ENCODE results near the gene ATXN7L2.

Gene ATXN7L2

DNA sequence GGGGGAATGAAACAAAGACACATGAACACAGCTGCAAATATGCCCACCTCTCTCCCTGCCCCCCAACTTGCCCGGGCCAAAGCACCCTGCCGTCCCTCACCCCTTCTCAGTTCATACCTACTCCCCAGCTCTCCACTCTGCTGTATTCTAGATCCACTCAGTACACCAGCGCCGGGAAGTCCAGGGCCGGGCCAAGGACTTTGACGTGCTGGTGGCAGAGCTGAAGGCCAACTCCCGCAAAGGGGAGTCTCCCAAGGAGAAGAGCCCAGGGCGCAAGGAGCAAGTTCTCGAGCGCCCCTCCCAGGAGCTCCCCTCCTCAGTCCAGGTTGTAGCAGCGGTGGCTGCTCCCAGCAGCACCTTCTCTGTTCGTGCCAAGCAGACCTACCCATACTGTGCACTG lies 5.0 kb downstream of the ATXN7L2 start:
- H3K27me3 ChIP-seq: no peaks in the 10 kb centered on the region
- H3K27ac ChIP-seq: no peak overlapping the region
- TF ChIP-seq, protein P1, sequence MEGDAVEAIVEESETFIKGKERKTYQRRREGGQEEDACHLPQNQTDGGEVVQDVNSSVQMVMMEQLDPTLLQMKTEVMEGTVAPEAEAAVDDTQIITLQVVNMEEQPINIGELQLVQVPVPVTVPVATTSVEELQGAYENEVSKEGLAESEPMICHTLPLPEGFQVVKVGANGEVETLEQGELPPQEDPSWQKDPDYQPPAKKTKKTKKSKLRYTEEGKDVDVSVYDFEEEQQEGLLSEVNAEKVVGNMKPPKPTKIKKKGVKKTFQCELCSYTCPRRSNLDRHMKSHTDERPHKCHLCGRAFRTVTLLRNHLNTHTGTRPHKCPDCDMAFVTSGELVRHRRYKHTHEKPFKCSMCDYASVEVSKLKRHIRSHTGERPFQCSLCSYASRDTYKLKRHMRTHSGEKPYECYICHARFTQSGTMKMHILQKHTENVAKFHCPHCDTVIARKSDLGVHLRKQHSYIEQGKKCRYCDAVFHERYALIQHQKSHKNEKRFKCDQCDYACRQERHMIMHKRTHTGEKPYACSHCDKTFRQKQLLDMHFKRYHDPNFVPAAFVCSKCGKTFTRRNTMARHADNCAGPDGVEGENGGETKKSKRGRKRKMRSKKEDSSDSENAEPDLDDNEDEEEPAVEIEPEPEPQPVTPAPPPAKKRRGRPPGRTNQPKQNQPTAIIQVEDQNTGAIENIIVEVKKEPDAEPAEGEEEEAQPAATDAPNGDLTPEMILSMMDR (IDR thresholded peaks at IDR 0.05): no peak
- no peaks in the 10 kb centered on the region for H3K36me3 ChIP-seq
- no peaks in the 10 kb centered on the region for H3K9me3 ChIP-seq
- H3K4me3 ChIP-seq (ENCODE audit: low read depth in 1 of 2, low read length in 1 of 2): no peak overlapping the region
- H3K4me1 ChIP-seq (ENCODE audit: control insufficient read depth in 1 of 2, insufficient read depth in 1 of 2, low read depth in 1 of 2, low read length in 1 of 2): peaks cover 10 to 13% of the 10 kb centered on the region in 2 experiments

DNA sequence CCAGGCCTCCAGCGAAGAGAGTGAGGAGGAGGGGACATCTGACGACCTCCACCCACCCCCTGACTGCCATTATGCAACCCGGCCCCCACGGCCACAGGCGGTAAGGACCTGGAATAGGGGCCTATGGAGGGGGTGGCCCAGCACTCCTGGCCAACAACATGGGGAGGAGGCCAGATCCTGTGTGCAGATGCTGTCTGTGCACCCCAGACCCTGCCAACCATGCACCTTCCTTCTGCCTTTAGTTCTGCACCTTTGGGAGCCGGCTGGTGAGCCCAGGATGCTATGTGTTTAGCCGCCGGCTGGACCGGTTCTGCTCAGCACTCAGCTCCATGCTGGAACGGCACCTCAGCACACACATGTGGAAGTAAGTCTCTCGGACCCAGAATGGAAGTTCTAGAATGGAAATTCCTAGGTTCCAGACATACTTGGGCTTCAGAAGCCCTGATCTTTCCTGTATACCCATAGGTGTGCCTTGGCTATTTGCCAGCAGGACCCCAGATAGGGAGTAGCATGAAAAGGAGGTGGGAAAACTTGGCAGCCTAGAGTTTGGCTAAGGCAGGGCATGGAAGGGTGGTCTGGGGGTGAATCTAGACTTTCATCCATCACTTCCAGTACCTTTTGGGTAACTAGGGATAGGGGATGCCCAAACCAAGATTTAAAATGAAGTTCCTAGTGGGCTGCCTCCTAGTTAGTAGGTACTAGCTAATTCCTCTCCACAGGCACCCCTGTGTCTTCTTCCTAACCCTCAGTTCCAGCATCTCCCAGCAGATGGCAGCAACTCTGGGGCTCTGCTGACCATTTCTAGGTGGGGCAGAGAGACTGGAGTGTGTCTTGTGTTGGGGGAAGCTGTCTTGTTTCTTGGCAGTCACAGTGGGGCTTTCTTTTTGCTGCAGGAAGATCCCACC lies 6.6 kb downstream of the ATXN7L2 start:
- Histone ChIP-seq H3K4me1 (ENCODE audit: control insufficient read depth in 1 of 2, insufficient read depth in 1 of 2, low read depth in 1 of 2, low read length in 1 of 2) (peaks cover 16% of the 10 kb centered on the region in 2 experiments), H3K9me3 (no peaks in the 10 kb centered on the region), H3K36me3 (peaks cover 2% of the 10 kb centered on the region), H3K27ac (no peak overlapping the region), H3K27me3 (no peaks in the 10 kb centered on the region), H3K4me3 (ENCODE audit: low read depth in 1 of 2, low read length in 1 of 2) (no peak overlapping the region)
- TF ChIP-seq, protein P1 (IDR thresholded peaks at IDR 0.05): peak; percentile 79

DNA sequence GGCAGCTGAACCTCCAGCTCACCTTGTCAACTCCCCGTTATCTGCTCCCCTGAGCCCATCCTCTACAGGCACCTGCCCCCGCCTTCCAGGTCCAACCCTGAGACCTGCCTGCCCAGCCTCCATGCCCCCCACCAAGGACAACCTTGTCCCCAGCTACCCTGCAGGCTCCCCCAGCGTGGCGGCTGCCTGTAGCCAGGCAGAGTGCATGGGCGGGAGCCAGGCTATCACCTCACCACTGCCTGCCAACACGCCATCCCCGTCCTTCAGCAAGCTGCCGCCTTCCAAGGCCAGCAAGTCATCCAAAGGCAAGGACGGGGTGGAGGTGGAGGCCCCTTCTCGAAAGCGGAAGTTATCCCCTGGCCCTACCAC lies 7.2 kb downstream of the ATXN7L2 start:
- no peak overlapping the region for H3K27ac ChIP-seq
- H3K4me1 ChIP-seq (ENCODE audit: control insufficient read depth in 1 of 2, insufficient read depth in 1 of 2, low read depth in 1 of 2, low read length in 1 of 2): peaks cover 20 to 21% of the 10 kb centered on the region in 2 experiments
- peaks cover 8% of the 10 kb centered on the region for H3K36me3 ChIP-seq
- H3K9me3 ChIP-seq: no peaks in the 10 kb centered on the region
- TF ChIP-seq, protein P1 (IDR thresholded peaks at IDR 0.05): no peak
- no peak overlapping the region for H3K4me3 ChIP-seq (ENCODE audit: low read depth in 1 of 2, low read length in 1 of 2)
- no peaks in the 10 kb centered on the region for H3K27me3 ChIP-seq

DNA sequence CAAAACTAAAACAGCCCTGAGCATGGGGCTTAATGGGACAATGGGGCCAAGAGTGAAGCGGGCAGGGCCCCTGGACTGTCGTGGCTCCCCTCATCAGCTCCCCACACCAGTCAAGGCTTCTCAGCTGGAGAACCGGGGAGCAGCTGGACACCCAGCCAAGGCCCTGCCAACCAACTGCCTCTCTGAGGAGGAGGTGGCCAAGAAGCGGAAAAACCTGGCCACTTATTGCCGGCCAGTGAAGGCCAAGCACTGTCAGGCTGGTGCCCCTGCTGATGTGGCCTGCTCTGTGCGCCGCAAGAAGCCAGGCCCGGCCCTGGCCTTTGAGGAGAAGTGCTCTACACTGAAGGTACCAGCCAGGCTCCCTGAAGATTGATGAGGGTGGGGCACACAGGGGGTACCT lies 7.7 kb downstream of the ATXN7L2 start:
- no peaks in the 10 kb centered on the region for H3K27me3 ChIP-seq
- H3K27ac ChIP-seq: no peak overlapping the region
- peaks cover 20 to 21% of the 10 kb centered on the region in 2 experiments for H3K4me1 ChIP-seq (ENCODE audit: control insufficient read depth in 1 of 2, insufficient read depth in 1 of 2, low read depth in 1 of 2, low read length in 1 of 2)
- TF ChIP-seq, protein P1 (IDR thresholded peaks at IDR 0.05): no peak
- H3K4me3 ChIP-seq (ENCODE audit: low read depth in 1 of 2, low read length in 1 of 2): no peak overlapping the region
- peaks cover 13% of the 10 kb centered on the region for H3K36me3 ChIP-seq
- no peaks in the 10 kb centered on the region for H3K9me3 ChIP-seq

DNA sequence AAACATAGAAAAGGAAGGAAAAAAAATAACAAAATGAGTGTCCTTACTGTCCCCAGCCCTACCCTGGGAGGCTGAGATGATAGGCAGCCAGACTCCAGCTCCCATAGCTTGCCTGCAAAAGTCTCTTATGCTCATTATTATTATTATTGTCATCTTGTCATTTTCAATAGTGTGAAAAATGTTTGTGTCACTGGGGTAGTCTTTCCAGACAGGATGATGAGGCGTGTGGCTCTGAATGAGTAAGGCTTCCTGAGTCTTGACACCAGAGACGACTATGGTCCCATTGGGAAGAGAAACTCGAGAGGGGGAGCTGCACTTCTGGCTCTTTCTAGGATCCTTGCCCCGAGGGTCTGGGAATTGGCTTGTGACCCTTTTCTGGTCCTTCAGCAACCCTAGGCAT lies 9.1 kb downstream of the ATXN7L2 start:
- H3K4me3 ChIP-seq (ENCODE audit: low read depth in 1 of 2, low read length in 1 of 2): no peak overlapping the region
- H3K4me1 ChIP-seq (ENCODE audit: control insufficient read depth in 1 of 2, insufficient read depth in 1 of 2, low read depth in 1 of 2, low read length in 1 of 2): peaks cover 20 to 21% of the 10 kb centered on the region in 2 experiments
- no peaks in the 10 kb centered on the region for H3K9me3 ChIP-seq
- TF ChIP-seq, protein P1 (IDR thresholded peaks at IDR 0.05): no peak
- H3K36me3 ChIP-seq: peaks cover 27% of the 10 kb centered on the region
- no peak overlapping the region for H3K27ac ChIP-seq
- no peaks in the 10 kb centered on the region for H3K27me3 ChIP-seq
